Urinary bladder (tissue), 4 donors: ENCODE measurements around the gene TMEM94. TPM values are rescaled to one million over a fixed set of nuclear protein-coding genes. Genes with fewer than 3 reads are reported as not detected.
A peak's percentile ranks its signal among the peaks of the same experiment; 100 is the strongest.

Experiments
- DNase-seq: peaks from one replicate; pipeline ENCODE4 v3.0.0-alpha.2; 2015; ENCODE audit errors: extremely low spot score
- H3K27ac ChIP-seq: one replicate; pipeline ENCODE4 v1.5.1; 2013; ENCODE audit warnings: low read depth, mild to moderate bottlenecking, moderate library complexity
- H3K36me3 ChIP-seq: one replicate; pipeline ENCODE4 v1.6.1; 2013; ENCODE audit warnings: mild to moderate bottlenecking, moderate library complexity; ENCODE audit not compliant: insufficient read depth
- H3K4me1 ChIP-seq: one replicate; pipeline ENCODE4 v1.6.1; 2013; ENCODE audit warnings: mild to moderate bottlenecking, moderate library complexity; ENCODE audit not compliant: insufficient read depth
- H3K4me3 ChIP-seq: one replicate; pipeline ENCODE4 v1.5.1; 2013; ENCODE audit warnings: low read depth, low read length
- WGBS: extraction: QIAGEN DNeasy Blood & Tissue Kit; methylation state at CpG from one replicate; pipeline ENCODE4 v1.1.7; 2013; 5-methylcytosine and 5-hydroxymethylcytosine counted together
- polyA plus RNA-seq: library from polyadenylated mRNA; stranded (reverse); fragments of 200-250 nt; gene quantifications from one replicate; pipeline ENCODE4 v1.2.3, GENCODE V29; 2013
- total RNA-seq: library from RNA; depleted of rRNA; stranded (reverse); fragments of >200 nt; gene quantifications from one replicate; pipeline ENCODE4 v1.2.3, GENCODE V29; 2014
- donor health status: healthy with polysubstance abuse.
- donor health status: healthy.

Gene TMEM94
- total RNA-seq (24.9 TPM), polyA plus RNA-seq (45.8 TPM)

DNA sequence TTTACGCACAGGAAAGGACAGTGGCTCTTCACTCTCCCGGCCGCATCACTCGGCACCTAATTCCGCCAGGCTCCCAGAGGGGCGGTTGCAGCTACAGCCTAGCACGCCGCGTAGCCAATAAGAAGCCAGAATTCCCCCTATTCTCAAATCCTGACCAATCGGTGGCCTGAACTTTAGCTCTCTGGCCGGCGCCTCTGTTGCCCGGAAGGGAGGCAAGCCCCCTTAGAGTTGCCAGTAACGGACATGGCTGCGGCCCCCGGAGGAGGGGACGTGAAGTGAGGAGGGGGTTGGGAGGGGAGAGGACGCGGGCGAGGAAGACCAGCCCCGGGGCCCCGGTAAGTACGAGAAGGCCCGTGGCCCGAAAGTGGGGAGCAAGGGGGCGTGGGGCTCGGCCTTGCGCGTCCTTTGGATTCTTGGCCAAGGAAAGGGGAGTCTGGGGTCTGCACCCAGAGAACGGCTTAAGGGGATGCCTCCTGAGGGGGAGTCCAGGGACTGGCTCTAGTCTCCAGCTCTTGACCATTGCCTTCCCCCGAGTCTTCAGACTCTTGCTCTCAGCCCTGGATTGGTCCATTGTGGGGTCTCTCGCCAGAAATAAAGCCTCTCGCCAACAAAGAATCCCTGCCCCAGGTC lies at the start of gene TMEM94:
TMEM94 (plus strand) TSS at position 219 of the 630 bp plus-strand sequence. CDS start 15,271 bp downstream, outside the sequence.
- H3K4me3 ChIP-seq, result peak within 1 kb of the TSS; percentile 86
- H3K27ac ChIP-seq, result peak within 1 kb of the TSS; percentile 81
- H3K36me3 ChIP-seq, result no peaks in the 10 kb centered on the region
- peaks cover 2% of the 10 kb centered on the region for H3K4me1 ChIP-seq
- peak; percentile 98 for DNase-seq
- under 1% methylated on average over 33 of the region's 33 CpGs for WGBS

DNA sequence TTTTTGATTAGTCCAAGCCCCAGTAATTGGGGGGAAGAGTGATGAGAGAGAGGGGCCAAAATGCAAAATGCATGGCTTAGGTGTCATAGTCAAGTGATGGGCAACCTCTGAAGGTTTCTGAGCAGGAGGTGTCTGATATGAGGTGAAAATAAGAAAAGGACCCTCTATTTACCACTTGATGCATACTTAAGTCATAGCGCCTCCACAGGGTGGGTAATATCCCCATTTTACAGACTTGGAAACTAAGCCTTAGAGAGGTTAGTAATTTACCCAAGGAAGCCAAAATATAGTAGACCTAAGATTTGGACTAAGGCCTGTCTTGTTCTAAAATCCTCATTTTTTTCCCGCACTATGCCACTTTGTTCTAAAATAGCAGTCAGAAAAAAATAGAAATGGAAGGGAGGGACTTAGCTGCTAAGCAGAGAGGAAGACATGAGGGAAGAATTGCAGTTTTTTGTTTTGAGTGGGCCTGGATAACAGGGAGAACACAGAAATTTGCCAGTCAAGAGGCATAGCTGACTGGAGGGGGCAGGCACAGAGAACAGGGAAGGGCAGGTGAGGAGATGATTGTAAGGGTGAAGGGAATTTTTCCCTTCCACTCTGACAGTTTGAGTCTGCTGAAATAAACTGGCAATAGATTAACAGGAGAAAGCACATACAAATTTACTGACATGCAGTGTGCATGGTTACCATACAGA lies 48.6 kb upstream of the TMEM94 start:
- Histone ChIP-seq H3K27ac (no peak overlapping the region), H3K4me3 (no peak overlapping the region), H3K36me3 (no peaks in the 10 kb centered on the region), H3K4me1 (no peaks in the 10 kb centered on the region)
- WGBS, result 87% methylated on average over 2 of the region's 2 CpGs
- no peak for DNase-seq

DNA sequence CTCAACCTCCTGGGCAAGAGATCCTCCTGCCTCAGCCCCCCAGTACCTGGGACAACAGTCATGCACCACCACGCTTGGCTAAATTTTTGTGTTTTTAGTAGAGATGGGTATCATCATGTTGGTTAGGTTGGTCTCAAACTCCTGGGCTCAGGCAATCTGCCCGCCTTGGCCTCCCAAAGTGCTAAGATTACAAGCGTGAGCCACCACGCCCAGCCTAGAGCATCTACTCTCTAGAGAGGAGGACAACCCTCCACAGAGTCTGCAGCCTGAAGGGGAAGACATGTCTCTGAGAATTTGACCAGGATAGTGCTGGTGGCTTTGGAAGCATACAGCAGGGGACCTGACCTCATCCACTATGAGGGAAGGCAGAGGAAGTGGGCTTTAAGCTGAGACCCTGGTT lies 46.3 kb upstream of the TMEM94 start:
- no peak overlapping the region for H3K27ac ChIP-seq
- 83% methylated on average over 4 of the region's 4 CpGs for WGBS

DNA sequence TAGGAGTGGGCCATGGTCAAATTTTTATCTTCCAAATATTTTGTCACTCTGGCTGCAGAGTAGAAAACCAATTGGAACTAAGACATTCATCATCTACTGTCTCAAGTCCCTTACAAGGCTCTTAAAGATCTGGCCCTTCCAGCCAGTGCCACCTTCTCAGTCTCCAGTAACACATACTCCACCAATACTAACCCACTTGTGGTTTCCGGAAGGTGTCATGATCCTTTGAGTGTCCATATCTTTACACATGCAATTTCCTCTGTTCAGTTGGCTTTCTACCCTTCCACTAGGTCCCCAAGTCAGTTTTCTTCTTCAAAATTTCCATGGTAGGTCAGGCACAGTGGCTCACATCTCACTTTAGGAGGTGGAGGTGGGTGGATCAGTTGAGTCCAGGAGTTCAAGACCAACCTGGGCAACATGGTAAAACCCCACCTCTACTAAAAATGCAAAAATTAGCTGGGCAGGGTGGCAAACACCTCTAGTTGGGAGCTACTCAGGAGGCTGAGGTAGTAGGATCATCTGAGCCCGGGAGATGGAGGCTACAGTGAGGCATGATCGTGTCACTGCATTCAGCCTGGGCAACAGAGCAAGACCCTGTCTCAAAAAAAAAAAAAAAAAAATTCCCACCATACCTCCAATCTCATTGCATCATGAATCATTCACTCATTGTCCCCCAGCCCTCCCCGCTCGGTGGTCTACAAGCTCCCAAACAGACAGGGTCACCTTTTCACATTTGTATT lies 44.9 kb upstream of the TMEM94 start:
- Histone ChIP-seq H3K4me3 (no peak overlapping the region), H3K36me3 (no peaks in the 10 kb centered on the region), H3K27ac (no peak overlapping the region), H3K4me1 (no peaks in the 10 kb centered on the region)
- DNase-seq, result no peak
- WGBS, result 86% methylated on average over 5 of the region's 5 CpGs

More for the DNA sequence above, 46.3 kb upstream of the TMEM94 start:
- DNase-seq, result no peak
- H3K4me1 ChIP-seq, result no peaks in the 10 kb centered on the region
- no peaks in the 10 kb centered on the region for H3K36me3 ChIP-seq
- no peak overlapping the region for H3K4me3 ChIP-seq

DNA sequence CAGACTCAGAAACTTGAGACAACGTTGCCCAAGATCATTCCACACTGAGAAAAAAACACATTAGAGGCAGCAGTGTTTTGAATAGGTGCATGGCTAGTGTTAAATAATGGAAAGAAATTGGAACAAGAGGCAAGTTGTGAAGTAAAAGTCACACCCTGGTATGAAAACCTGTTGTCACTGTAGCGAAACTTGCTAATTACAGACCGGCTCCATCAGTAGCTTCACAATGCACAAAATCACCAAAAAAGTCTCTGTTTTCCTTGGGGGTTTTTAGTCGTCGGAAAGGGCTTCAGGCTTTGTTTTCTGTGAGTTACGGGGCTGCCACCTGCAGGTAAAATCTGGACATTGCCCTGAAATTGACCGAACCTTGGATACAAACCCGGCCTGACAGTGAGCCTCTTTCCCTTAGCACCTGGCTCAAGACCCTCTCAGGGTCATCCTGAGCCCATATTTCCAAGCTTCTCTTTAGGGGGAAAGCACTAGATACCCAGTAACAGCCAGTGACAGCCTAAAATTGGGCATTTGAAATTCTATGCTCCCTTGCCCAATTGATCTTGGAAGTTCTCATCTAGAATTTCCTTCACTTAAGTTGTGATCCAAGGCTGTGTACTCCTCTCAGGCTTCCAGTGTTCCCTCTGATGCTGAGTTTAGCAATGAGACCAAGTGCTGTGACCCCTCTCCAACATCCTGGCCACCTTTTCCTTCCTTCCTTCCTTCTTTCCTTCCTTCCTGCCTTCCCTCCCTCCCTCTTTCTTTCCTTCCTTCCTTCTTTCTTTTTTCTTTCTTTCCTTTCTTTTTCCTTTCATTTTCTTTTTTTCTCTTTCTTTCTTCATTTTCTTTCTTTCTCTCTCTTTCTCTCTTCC lies 43.7 kb upstream of the TMEM94 start:
- WGBS, result 2% methylated on average over 8 of the region's 8 CpGs
- H3K4me3 ChIP-seq, result no peak overlapping the region
- H3K4me1 ChIP-seq, result no peaks in the 10 kb centered on the region
- H3K36me3 ChIP-seq, result no peaks in the 10 kb centered on the region
- peak; percentile 35 for DNase-seq
- no peak overlapping the region for H3K27ac ChIP-seq

DNA sequence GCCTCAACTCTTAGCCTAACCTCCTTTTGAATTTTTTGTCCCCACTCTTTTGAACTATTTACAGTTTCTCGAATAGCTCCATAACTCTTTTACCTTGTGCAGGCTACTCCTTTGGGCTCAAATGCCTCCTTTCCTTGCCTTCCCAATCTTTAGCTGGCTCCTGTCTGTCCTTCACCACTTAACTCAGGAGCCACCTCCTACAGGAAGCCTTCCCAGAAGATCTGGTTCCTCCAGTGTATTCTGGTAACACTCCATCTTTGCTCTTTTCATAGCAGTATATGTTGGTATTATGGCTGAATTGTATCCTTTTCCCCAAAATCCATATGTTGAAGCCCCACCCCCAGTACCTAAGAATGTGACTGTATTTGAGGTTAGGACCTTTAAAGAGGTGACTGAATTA lies 41.9 kb upstream of the TMEM94 start:
- Histone ChIP-seq H3K27ac (no peak overlapping the region), H3K4me3 (no peak overlapping the region), H3K36me3 (no peaks in the 10 kb centered on the region), H3K4me1 (no peaks in the 10 kb centered on the region)
- WGBS, result 83% methylated on average over 1 of the region's 1 CpG
- no peak for DNase-seq

DNA sequence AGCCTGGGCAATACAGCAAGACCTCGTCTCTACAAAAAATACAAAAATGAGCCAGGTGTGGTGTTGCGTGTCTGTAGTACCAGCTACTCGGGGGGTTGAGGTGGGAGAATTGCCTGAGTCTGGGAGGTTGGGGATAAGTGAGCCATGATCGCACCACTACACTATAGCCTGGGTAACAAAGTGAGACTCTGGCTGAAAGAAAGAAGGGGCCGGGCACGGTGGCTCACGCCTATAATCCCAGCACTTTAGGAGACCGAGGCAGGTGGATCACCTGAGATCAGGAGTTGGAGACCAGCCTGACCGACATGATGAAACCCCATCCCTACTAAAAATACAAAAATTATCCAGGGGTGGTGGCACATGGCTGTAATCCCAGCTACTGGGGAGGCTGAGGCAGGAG lies 40.4 kb upstream of the TMEM94 start:
- H3K27ac ChIP-seq, result no peak overlapping the region
- no peaks in the 10 kb centered on the region for H3K4me1 ChIP-seq
- DNase-seq, result no peak
- no peak overlapping the region for H3K4me3 ChIP-seq
- H3K36me3 ChIP-seq, result no peaks in the 10 kb centered on the region
- 91% methylated on average over 9 of the region's 9 CpGs for WGBS

DNA sequence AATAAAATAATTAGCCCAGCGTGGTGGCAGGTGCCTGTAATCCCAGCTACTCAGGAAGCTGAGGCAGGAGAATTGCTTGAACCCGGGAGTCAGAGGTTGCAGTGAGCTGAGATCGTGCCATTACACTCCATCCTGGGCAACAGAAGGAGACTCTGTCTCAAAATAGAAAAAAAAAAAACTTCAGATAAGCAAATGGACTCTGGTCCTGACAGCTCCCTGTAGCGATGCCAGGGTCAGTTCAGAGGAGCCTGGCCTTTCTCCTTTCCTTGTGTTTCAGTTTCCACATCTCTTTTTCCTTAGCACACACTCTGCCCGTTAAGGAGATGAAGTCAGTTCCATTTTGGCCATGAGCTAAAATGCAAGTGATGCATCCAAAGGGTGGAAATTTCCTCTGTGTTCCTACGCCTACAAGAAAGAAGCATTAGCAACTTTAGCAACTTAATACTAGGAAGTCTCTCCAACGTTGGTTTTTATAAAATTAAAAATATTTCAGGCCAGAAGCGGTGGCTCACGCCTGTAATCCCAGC lies 39.3 kb upstream of the TMEM94 start:
- Histone ChIP-seq H3K36me3 (no peaks in the 10 kb centered on the region), H3K27ac (no peak overlapping the region), H3K4me3 (no peak overlapping the region), H3K4me1 (no peaks in the 10 kb centered on the region)
- no peak for DNase-seq
- WGBS, result 53% methylated on average over 9 of the region's 9 CpGs

DNA sequence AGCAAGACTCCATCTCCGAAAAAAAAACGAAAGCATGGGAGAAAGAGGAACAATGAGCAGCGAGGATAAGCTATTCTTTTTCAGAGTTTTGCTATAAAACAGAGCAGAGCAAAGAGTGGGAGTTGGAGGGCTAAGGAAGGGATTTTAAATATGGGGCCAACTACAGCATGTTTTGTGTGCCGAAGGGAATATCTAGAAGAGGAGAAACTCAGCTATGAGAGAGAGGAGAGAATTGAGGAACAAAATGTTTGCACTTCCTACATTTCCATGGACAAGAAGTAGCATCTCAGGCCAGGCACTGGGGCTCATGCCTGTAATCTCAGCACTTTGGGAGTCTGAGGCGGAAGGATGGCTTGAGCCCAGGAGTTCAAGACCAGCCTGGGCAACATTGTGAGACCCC lies 37.9 kb upstream of the TMEM94 start:
- Histone ChIP-seq H3K4me1 (no peaks in the 10 kb centered on the region), H3K4me3 (no peak overlapping the region), H3K27ac (no peak overlapping the region), H3K36me3 (no peaks in the 10 kb centered on the region)
- 74% methylated on average over 5 of the region's 5 CpGs for WGBS
- DNase-seq, result no peak

DNA sequence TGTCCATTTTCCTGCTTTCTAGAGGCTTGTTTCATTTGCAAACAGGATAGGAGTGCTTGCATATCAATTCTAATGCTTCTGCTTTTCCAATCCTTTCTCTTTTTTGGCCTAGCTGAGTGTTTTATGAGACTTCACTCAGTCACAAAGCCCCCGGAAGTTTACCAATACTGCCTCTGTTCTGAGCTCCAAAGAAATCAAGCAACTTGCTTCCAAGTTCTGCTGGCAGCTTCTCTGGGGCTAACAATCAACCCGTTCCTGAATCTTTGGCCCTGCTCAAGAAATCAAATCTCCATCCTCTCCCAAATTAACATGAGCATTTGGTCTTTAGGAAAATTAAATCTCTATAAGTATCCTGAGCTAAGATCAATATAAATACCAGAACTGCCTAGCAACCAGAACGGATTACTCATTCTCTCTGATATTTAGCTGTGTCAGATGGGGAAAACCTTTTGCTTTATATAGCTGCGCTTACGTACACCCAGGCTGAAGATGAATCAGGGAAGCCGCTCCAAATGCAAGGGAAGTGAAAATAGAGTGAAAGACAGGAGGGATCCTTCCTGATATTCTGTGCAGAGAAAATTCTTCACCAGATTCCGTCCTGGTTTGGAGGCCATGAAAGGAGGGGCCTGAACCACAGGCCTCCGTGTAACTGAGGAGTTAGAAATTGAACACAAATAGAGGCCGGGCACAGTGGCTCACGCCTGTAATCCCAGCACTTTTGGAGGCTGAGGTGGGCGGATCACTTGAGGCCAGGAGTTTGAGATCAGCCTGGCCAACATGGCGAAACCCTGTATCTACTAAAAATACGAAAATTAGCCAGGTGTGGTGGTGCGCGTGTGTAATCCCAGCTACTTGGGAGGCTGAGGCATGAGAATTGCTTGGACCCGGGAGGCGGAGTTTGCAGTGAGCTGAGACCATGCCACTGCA lies 27.6 kb upstream of the TMEM94 start:
- H3K27ac ChIP-seq, result peak overlapping the region; percentile 16
- H3K4me1 ChIP-seq, result no peaks in the 10 kb centered on the region
- no peak for DNase-seq
- no peak overlapping the region for H3K4me3 ChIP-seq
- no peaks in the 10 kb centered on the region for H3K36me3 ChIP-seq
- 45% methylated on average over 17 of the region's 17 CpGs for WGBS

DNA sequence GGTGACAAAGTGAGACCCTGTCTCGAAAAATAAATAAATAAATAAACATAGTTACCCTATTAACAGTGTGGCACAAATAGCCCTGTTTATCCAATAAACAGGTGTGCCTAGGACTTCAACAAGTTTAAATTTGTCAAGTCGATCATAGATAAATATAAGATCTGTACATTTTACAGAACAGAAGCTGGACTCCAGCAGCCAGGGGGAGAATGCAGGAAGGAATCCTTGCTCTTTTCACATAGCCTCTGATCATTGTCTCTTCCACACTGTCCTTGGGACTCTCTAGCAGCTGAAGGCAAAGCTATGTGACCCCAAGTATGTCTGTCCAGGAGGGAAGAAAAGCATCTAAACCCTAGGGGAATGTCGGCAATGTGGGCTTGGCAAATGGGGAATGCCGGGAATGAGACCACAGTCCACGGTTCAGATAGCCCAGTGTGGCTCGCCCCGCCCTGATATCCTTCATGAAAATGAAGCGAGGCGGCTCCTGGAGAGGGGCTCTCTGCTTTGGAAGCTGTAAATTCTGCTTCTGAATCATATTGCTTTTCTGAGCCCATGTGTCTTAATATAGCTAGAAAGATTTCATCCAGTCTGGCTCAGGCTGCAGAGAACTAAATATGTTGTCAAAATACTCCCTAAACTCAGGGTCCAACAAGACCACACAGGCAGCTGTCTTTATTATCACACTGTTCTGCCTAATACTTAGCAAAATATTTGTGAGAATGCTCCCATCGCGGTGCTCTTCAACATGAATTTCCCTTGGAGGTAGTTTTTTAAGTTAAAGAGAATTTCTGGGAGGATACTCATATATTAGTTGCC lies 26.1 kb upstream of the TMEM94 start:
- Histone ChIP-seq H3K27ac (no peak overlapping the region), H3K36me3 (no peaks in the 10 kb centered on the region), H3K4me3 (no peak overlapping the region), H3K4me1 (no peaks in the 10 kb centered on the region)
- no peak for DNase-seq
- 29% methylated on average over 11 of the region's 11 CpGs for WGBS
